HepG2 (cell line): ENCODE measurements around the gene MIDN. TPM values are rescaled to one million over a fixed set of nuclear protein-coding genes. Genes with fewer than 3 reads are reported as not detected.

ENCODE experiments used
- CCAR2 ChIP-seq: fragments of 200-400 bp; formaldehyde crosslinking; optimal IDR thresholded peaks from 2 replicates; pipeline ENCODE3; 2018; ENCODE audit warnings: low read depth, mild to moderate bottlenecking, low read length, moderate library complexity
- CERS6 ChIP-seq: sonication (generic); formaldehyde crosslinking; IDR thresholded peaks from 2 replicates; pipeline ENCODE4 v1.5.0; 2020; ENCODE audit warnings: missing genetic modification reagents
- EP300 ChIP-seq, 3 experiments: sonication (generic) in 1 of 3; formaldehyde crosslinking in 1 of 3; IDR thresholded peaks; 2 replicates each; pipeline versions ENCODE4 v1.5.1 to v1.6.1; 2011 to 2020; ENCODE audit warnings: low read depth in 2 of 3, low read length in 2 of 3, borderline replicate concordance in 1 of 3, improper control_type of control experiment in 1 of 3, mild to moderate bottlenecking in 1 of 3, missing genetic modification reagents in 1 of 3, moderate library complexity in 1 of 3
- FOXA1 ChIP-seq, 2 experiments: fragments of 450-650 bp in 1 of 2; sonication (generic) in 1 of 2; formaldehyde crosslinking in 1 of 2; IDR thresholded peaks; 2 replicates each; pipeline versions ENCODE4 v1.4.0 to v1.6.1; 2016 to 2020; ENCODE audit warnings: missing genetic modification reagents in 1 of 2
- FOXA3 ChIP-seq: IDR thresholded peaks from 2 replicates; pipeline ENCODE4 v1.6.1; 2016; ENCODE audit warnings: missing genetic modification reagents, missing compliant biosample characterization
- ISX ChIP-seq: sonication (generic); formaldehyde crosslinking; conservative IDR thresholded peaks from 2 replicates; pipeline ENCODE4 v1.5.0; 2020; ENCODE audit warnings: missing genetic modification reagents
- MEIS1 ChIP-seq: sonication (generic); formaldehyde crosslinking; IDR thresholded peaks from 2 replicates; pipeline ENCODE4 v1.9.0; 2021; ENCODE audit warnings: mild to moderate bottlenecking, missing genetic modification reagents, moderate library complexity, borderline replicate concordance
- NFRKB ChIP-seq: fragments of 450-650 bp; IDR thresholded peaks from 2 replicates; pipeline ENCODE4 v1.6.1; 2017
- POGZ ChIP-seq: sonication (generic); formaldehyde crosslinking; IDR thresholded peaks from 2 replicates; pipeline ENCODE4 v1.4.0; 2020; ENCODE audit warnings: mild to moderate bottlenecking, missing genetic modification reagents
- REPIN1 ChIP-seq: sonication (generic); formaldehyde crosslinking; IDR thresholded peaks from 2 replicates; pipeline ENCODE4 v1.8.0; 2022; ENCODE audit warnings: missing genetic modification reagents, low read depth, mild to moderate bottlenecking, borderline replicate concordance
- SMAD3 ChIP-seq: sonication (generic); formaldehyde crosslinking; IDR thresholded peaks from 2 replicates; pipeline ENCODE4 v1.4.0; 2020; ENCODE audit warnings: missing genetic modification reagents
- SOX6 ChIP-seq, 2 experiments: fragments of 450-650 bp in 1 of 2; sonication (generic) in 1 of 2; formaldehyde crosslinking in 1 of 2; IDR thresholded peaks; 2 replicates each; pipeline versions ENCODE4 v1.4.0 to v1.6.1; 2017 to 2020; ENCODE audit warnings: antibody characterized with exemption in 1 of 2, mild to moderate bottlenecking in 1 of 2, missing genetic modification reagents in 1 of 2
- SP140L ChIP-seq: sonication (generic); formaldehyde crosslinking; IDR thresholded peaks from 2 replicates; pipeline ENCODE4 v1.4.0; 2020; ENCODE audit warnings: missing genetic modification reagents, borderline replicate concordance
- SRSF4 ChIP-seq: fragments of 200-400 bp; formaldehyde crosslinking; IDR thresholded peaks from one replicate; pipeline ENCODE4 v1.6.1; 2018; ENCODE audit warnings: mild to moderate bottlenecking, low read depth, low read length, moderate library complexity; ENCODE audit not compliant: poor library complexity, severe bottlenecking
- TOPORS ChIP-seq: sonication (generic); formaldehyde crosslinking; IDR thresholded peaks from 2 replicates; pipeline ENCODE4 v1.8.0; 2023; ENCODE audit warnings: mild to moderate bottlenecking, missing genetic modification reagents
- ZBTB7A ChIP-seq: sonication (generic); formaldehyde crosslinking; IDR thresholded peaks from 2 replicates; pipeline ENCODE4 v1.8.0; 2022; ENCODE audit warnings: mild to moderate bottlenecking, missing genetic modification reagents
- ZNF224 ChIP-seq: sonication (generic); formaldehyde crosslinking; IDR thresholded peaks from 2 replicates; pipeline ENCODE4 v1.5.0; 2020; ENCODE audit warnings: mild to moderate bottlenecking, missing genetic modification reagents
- ZNF235 ChIP-seq: sonication (generic); formaldehyde crosslinking; IDR thresholded peaks from 2 replicates; pipeline ENCODE4 v1.8.1; 2023; ENCODE audit warnings: mild to moderate bottlenecking, missing genetic modification reagents, borderline replicate concordance
- ZNF317 ChIP-seq: sonication (generic); formaldehyde crosslinking; IDR thresholded peaks from 2 replicates; pipeline ENCODE4 v1.5.0; 2020; ENCODE audit warnings: mild to moderate bottlenecking, missing genetic modification reagents
- ZNF597 ChIP-seq: sonication (generic); formaldehyde crosslinking; IDR thresholded peaks from 2 replicates; pipeline ENCODE4 v1.5.0; 2020; ENCODE audit warnings: missing genetic modification reagents
- ZNF619 ChIP-seq: sonication (generic); formaldehyde crosslinking; IDR thresholded peaks from 2 replicates; pipeline ENCODE4 v1.4.0; 2020; ENCODE audit warnings: mild to moderate bottlenecking, missing genetic modification reagents
- ZNF709 ChIP-seq: sonication (generic); formaldehyde crosslinking; IDR thresholded peaks from 2 replicates; pipeline ENCODE4 v1.5.0; 2020; ENCODE audit warnings: mild to moderate bottlenecking, missing genetic modification reagents
- ZNF749 ChIP-seq: sonication (generic); formaldehyde crosslinking; IDR thresholded peaks from 2 replicates; pipeline ENCODE4 v1.8.0; 2022; ENCODE audit warnings: mild to moderate bottlenecking, missing genetic modification reagents, moderate library complexity, borderline replicate concordance
- ZNF766 ChIP-seq: sonication (generic); formaldehyde crosslinking; IDR thresholded peaks from 2 replicates; pipeline ENCODE4 v1.5.0; 2020; ENCODE audit warnings: missing genetic modification reagents, borderline replicate concordance
- ZNF782 ChIP-seq: sonication (generic); formaldehyde crosslinking; IDR thresholded peaks from 2 replicates; pipeline ENCODE4 v1.4.0; 2020; ENCODE audit warnings: missing genetic modification reagents, mild to moderate bottlenecking, borderline replicate concordance
- ZNF879 ChIP-seq: sonication (generic); formaldehyde crosslinking; IDR thresholded peaks from 2 replicates; pipeline ENCODE4 v1.8.1; 2023; ENCODE audit warnings: missing genetic modification reagents
- polyA plus RNA-seq, 8 experiments: library from polyadenylated mRNA; depleted of rRNA in 3 of 8; stranded (reverse) in 7 of 8; unstranded in 1 of 8; fragments of >200 nt; fragmentation: Illumina TruSeq in 4 of 8; extraction: Trizol in 4 of 8; gene quantifications; 2 replicates each; pipeline versions ENCODE4 v1.2.1 to v1.2.3, GENCODE V29; 2011 to 2016; ENCODE audit warnings: low read depth in 4 of 8, missing spikeins in 1 of 8, mixed read lengths in 1 of 8; ENCODE audit not compliant: insufficient read depth in 1 of 8
- total RNA-seq, 5 experiments: library from RNA; depleted of rRNA; stranded (reverse); fragments of >200 nt; fragmentation: Illumina TruSeq; extraction: Trizol; gene quantifications; 2 replicates each; pipeline ENCODE4 v1.2.3, GENCODE V29; 2016; ENCODE audit warnings: low read depth in 1 of 5

Gene MIDN
- total and polyA plus RNA-seq, 2 of the 13 experiments (the other 11 are each of a cell fraction or from before 2014, with no cell fraction given): 8.4 to 18.0 TPM

- TF ChIP-seq POGZ (CRISPR knock-in tag) (no peak), ZNF766 (CRISPR knock-in tag) (no peak), ZNF619 (CRISPR knock-in tag) (no peak), FOXA3 (CRISPR knock-in tag) (peak; percentile 29; the same call in 1 of the 2 replicates), CCAR2 (no peak), TOPORS (CRISPR knock-in tag) (no peak), SRSF4 (no peak), ZNF317 (CRISPR knock-in tag) (0 out of 2 replicates have a peak, but pooled peaks have one; percentile 19), FOXA1 (IDR thresholded peaks at IDR 0.05) (no peak), FOXA1 (CRISPR knock-in tag; IDR thresholded peaks at IDR 0.05) (no peak), ZNF224 (CRISPR knock-in tag) (no peak), SOX6 (IDR thresholded peaks at IDR 0.05) (no peak), SOX6 (CRISPR knock-in tag; IDR thresholded peaks at IDR 0.05) (peak; percentile 92), MEIS1 (CRISPR knock-in tag) (no peak), ZNF597 (no peak), NFRKB (no peak), ZNF782 (no peak), CERS6 (CRISPR knock-in tag) (no peak), ZNF709 (peak; percentile 37; the same call in 1 of the 2 replicates), ZNF235 (no peak), ZNF879 (CRISPR knock-in tag) (no peak), EP300 (IDR thresholded peaks at IDR 0.05; ENCODE audit: low read depth in 2 of 2, low read length in 2 of 2) (peak in 1 of 2 experiments; percentile 60; a peak in 2 of 4 replicates), EP300 (CRISPR knock-in tag; IDR thresholded peaks at IDR 0.05; ENCODE audit: borderline replicate concordance) (no peak), SMAD3 (CRISPR knock-in tag) (peak; percentile 62; the same call in 1 of the 2 replicates), REPIN1 (no peak; the same call in 1 of the 2 replicates), SP140L (CRISPR knock-in tag) (no peak), ZBTB7A (no peak; the same call in 1 of the 2 replicates), ZNF749 (CRISPR knock-in tag) (no peak), ISX (CRISPR knock-in tag) (no peak)
Measured at GRCh38 chr19:1252221-1252820, 3.9 kb downstream of the MIDN start (continued).
